NCI-H2227 (cell line): ENCODE measurements around the gene CASKIN2.

Source experiments
- DNase-seq: peaks from one replicate; lab custom pipeline; 2025; ENCODE audit not compliant: unreplicated experiment; lab: John Stamatoyannopoulos, UW

Gene CASKIN2

GRCh38 chr17:75549246-75550138 lies 34.2 kb upstream of the CASKIN2 start:
- no peak for DNase-seq

GRCh38 chr17:75548813-75549212 lies 33.5 kb upstream of the CASKIN2 start:
- no peak for DNase-seq

GRCh38 chr17:75547091-75547490 lies 31.8 kb upstream of the CASKIN2 start:
- DNase-seq: no peak

- DNase-seq: no peak
Observed at GRCh38 chr17:75546181-75546580, 30.8 kb upstream of the CASKIN2 start.

GRCh38 chr17:75544250-75544649 lies 28.9 kb upstream of the CASKIN2 start:
- DNase-seq: no peak

GRCh38 chr17:75542728-75543336 lies 27.5 kb upstream of the CASKIN2 start:
- no peak for DNase-seq

- no peak for DNase-seq
Observed at GRCh38 chr17:75542229-75542628, 26.9 kb upstream of the CASKIN2 start.

- DNase-seq: no peak
Observed at GRCh38 chr17:75540923-75541503, 25.7 kb upstream of the CASKIN2 start.

GRCh38 chr17:75539967-75540729 lies 24.8 kb upstream of the CASKIN2 start:
- DNase-seq: no peak

- no peak for DNase-seq
Observed at GRCh38 chr17:75536366-75536765, 21.0 kb upstream of the CASKIN2 start.

GRCh38 chr17:75535871-75536270 lies 20.5 kb upstream of the CASKIN2 start:
- no peak for DNase-seq

GRCh38 chr17:75535119-75535537 lies 19.8 kb upstream of the CASKIN2 start:
- no peak for DNase-seq

- no peak for DNase-seq
Observed at GRCh38 chr17:75531721-75532072, 16.4 kb upstream of the CASKIN2 start.

- no peak for DNase-seq
Observed at GRCh38 chr17:75530837-75531720, 15.7 kb upstream of the CASKIN2 start.

- no peak for DNase-seq
Observed at GRCh38 chr17:75526555-75527270, 11.4 kb upstream of the CASKIN2 start.

GRCh38 chr17:75525806-75526554 lies 10.6 kb upstream of the CASKIN2 start:
- DNase-seq: no peak

GRCh38 chr17:75524970-75525805 lies 9.9 kb upstream of the CASKIN2 start, which contains the start of gene LLGL2:
Gene LLGL2 (plus strand): TSS chr17:75525697. CDS start chr17:75543427, 17,730 bp downstream.
- peak; percentile 94 for DNase-seq
